GM19025 (cell line): ENCODE results near the gene NGF.

Source experiments
- ATAC-seq: cut with Tn5 transposase; IDR thresholded peaks from one replicate; pipeline ENCODE4 v1.9.1; 2021; ENCODE audit warnings: mild to moderate bottlenecking, low read depth, moderate library complexity; ENCODE audit not compliant: unreplicated experiment

NGF gene

GRCh38 chr1:115337276-115337632 is 795 bp downstream of the NGF start:
- ATAC-seq, result no peak

DNA sequence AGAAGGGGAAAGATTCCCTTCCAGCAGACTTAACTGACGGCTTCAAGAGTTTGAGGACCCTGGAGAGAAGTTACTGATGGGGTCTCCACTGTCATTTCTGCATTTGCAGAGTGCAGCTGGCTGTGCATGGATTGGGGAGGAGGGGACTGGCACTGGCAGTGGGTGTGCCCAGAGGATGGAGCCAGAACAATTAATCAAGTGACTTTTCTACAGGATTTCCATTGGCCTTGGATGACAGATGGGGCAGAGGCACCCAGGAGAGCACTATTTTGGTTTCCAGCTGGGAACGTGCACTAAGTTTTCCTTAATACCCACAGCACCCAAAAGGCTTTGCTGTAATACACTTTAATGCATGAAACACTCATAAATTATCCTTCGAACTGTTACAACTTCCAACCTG is 1.3 kb downstream of the NGF start:
- ATAC-seq, result no peak

GRCh38 chr1:115332813-115333608 is 5.0 kb downstream of the NGF start:
- no peak for ATAC-seq

DNA sequence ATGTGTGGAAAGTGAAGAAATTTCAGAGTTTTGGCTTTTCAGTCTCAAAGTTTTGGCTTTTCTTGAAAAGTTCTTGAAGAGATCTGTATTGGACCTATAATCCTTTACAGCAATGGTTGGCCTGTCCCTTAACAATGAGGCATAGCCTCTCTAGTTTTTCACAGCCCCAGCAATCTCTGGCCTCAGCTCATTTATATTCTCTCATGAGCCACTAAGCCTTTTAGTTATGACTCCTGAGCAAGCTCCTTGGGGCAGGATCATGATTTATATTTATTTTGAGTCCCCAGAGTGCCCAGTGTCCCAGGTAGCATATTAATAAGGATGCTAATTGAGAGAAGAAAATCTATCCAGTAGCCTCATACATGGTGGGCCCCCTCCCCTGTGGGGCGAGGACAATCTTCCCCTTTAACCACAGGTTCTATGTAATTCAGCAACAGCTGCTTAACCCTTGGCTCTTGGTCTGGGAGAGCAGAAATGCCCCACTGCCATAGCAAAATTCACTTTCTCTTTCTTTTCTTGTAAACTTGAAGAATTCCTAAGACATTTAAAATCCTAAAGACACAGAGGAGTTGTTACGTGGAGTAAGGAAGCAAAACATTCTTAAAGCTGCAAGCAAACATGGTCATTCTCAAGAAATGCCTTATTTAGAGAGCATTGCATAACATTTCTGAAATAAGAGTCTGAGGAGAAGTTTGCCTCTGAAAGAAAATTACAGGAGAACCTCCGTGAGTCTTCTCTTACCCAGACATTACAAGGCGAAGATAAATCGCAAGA is 6.3 kb downstream of the NGF start:
- ATAC-seq, result no peak

DNA sequence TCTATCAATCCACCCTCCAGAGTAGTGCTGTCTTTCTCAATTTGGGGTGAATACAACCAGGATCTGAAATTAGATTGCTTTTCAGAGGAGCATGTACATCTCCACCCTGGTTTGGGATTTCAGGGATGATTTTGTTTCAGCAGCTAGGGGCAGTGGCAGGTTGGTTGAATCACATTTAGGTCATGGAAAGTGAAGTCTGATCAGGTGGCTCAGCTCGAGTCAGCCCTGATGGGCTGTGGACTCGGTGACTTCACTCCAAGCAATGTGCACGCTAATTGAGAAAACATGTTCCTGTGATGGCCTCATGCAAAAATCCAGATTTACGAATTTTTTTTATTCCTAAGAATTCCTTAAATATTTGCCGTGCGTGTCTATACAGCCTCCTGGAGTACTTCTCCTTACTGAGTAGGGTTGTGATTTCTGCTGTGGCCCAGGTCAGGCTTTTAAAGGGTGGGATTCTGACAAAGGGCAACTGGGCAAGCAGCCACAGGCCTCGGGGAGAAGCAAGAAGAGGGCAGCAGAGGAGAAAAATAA is 7.5 kb downstream of the NGF start:
- ATAC-seq, result no peak

GRCh38 chr1:115329965-115330364 is 8.1 kb downstream of the NGF start:
- ATAC-seq, result no peak

GRCh38 chr1:115327270-115327669 is 10.8 kb downstream of the NGF start:
- ATAC-seq, result no peak

DNA sequence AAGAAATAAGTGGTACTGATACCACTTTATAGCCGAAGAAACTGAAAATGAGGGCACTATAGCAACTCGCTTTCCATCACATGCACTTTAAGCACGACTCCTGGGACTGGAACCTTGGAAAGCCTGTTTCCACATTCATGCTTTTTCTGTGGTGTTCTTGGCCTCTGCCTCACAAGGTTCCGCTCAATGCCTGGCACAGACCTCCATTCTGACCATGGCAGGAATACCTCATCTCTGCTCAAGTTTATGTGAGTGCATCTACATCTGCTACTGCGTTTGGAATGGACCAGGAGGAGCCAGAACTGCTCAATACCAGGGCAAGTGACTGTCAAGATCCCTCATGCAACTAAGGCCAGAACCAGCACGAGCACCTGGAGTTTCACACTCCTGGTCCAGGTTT is 11.6 kb downstream of the NGF start:
- ATAC-seq, result no peak

GRCh38 chr1:115325874-115326273 is 12.2 kb downstream of the NGF start:
- no peak for ATAC-seq

DNA sequence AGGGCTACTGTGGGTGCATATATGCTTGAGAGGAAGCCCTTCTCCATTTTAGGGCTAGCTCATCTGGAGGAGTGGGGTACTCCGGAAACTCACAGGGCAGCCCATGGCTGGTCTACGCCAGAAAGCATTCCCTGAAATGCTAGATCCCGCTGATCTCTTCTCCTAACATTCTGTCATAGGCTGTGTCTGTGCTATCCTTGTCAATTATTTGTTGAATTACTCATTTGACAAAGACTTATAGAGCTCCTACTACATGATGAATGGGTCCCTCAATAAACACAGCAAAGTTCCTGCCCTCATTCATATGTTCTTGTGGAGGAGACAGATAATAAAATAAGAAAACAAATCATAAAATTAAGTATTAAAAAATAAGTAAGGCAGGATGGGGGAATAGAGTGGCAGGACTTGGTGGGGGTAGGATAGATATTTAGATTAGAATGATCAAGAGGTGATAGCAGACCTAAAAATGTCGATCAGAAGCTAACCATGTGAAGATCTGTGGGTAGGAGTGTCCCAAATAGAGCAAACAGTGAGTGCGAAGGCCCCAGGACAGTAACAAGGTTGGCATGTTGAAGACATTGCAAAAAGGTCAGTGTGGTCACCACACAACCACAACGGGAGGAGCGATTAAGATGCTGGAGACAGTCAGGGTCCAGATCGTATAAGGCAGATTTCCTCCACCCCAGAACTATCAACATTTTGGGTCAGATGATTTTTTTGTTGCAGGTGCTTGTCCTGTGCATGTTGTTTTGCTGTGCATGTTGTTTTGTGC is 13.2 kb downstream of the NGF start:
- ATAC-seq, result no peak

GRCh38 chr1:115323366-115324004 is 14.6 kb downstream of the NGF start:
- ATAC-seq, result no peak

- ATAC-seq, result no peak
These were observed 15.4 kb downstream of the NGF start for GRCh38 chr1:115322631-115323030.

GRCh38 chr1:115320377-115320776 is 17.7 kb downstream of the NGF start:
- no peak for ATAC-seq

DNA sequence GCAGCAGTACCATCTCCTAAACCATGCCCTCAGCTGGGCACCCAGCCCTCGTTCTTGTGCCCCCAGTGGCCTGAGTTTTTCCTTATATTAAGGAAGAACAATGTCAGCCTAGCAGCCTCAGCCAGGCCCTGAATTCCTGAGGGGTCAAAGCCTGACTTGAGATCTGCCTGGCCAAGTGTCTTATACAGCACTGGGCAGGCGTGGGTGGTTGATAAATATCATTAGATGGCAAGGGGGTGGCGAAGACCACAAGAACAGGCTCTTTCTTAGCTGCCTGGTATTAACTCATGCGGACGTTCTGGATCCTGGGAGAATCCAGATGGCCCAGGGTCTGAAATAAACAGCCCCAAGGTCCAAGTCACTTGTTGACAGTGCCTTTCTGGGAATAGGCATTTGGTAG is 18.3 kb downstream of the NGF start:
- ATAC-seq, result no peak

- no peak for ATAC-seq
These were observed 20.7 kb downstream of the NGF start for GRCh38 chr1:115317101-115318012.

- ATAC-seq, result no peak
These were observed 23.3 kb downstream of the NGF start for GRCh38 chr1:115314765-115315164.

DNA sequence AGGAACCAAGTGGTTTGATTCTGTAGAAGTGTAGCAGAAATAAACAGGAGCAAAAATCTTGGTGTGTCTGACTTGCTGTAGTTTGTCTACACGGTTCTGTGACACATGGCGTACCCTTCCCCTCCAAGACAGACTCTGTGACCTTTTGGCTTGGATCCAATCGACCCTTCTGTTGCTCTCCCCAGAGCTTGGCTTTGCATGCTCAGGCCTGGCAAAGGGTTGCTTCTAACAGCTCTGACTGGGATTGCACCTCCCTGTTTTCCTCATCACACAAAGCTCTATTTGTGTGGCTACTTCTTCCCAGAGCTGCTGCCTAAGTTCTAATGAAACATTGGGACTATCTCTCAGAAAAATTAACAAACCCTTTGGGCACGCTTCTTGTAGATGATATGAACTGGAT is 24.0 kb downstream of the NGF start:
- no peak for ATAC-seq

GRCh38 chr1:115313182-115313581 is 24.9 kb downstream of the NGF start:
- no peak for ATAC-seq

DNA sequence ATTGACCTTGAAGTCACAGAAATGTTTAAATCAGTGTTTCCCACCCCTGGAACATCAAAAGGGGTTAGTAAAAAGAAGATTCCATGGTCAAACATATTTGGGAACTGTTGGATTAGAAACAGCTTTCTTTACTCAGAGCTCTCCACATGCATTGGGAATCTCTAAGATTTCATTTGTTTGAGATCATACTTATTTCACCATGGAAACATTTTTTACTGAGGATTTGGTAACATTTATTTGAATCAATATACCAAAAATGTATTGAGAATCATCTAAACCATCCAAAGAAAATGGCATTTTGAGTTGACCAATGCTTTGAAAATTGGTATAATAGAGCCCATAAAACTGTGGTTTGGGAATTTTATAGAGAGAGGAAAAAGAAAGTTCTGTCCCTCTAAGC is 25.3 kb downstream of the NGF start:
- no peak for ATAC-seq
